HepG2 (cell line): Measurements from ENCODE around the gene C16orf54. TPM values are rescaled to one million over a fixed set of nuclear protein-coding genes. Genes with fewer than 3 reads are reported as not detected.
A peak's percentile ranks its signal among the peaks of the same experiment; 100 is the strongest.

Source experiments
- CCDC6 ChIP-seq: sonication (generic); formaldehyde crosslinking; IDR thresholded peaks from 2 replicates; pipeline ENCODE4 v1.8.1; 2022; ENCODE audit warnings: mild to moderate bottlenecking, missing genetic modification reagents, moderate library complexity
- CHD2 ChIP-seq: IDR thresholded peaks from 2 replicates; pipeline ENCODE4 v1.6.1; 2011; ENCODE audit warnings: low read depth, low read length, improper control_type of control experiment
- FOSL1 ChIP-seq: sonication (generic); formaldehyde crosslinking; IDR thresholded peaks from 2 replicates; pipeline ENCODE4 v1.9.0; 2021; ENCODE audit warnings: missing genetic modification reagents, borderline replicate concordance
- KDM3A ChIP-seq: IDR thresholded peaks from 2 replicates; pipeline ENCODE4 v1.6.1; 2018; ENCODE audit warnings: low read depth, missing compliant biosample characterization
- LCORL ChIP-seq, 2 experiments: fragments of 450-650 bp in 1 of 2; sonication (generic) in 1 of 2; formaldehyde crosslinking in 1 of 2; IDR thresholded peaks; 2 replicates each; pipeline versions ENCODE4 v1.5.0 to v1.6.1; 2017 to 2020; ENCODE audit warnings: antibody characterized with exemption in 1 of 2, missing genetic modification reagents in 1 of 2
- MED8 ChIP-seq: sonication (generic); formaldehyde crosslinking; IDR thresholded peaks from 2 replicates; pipeline ENCODE4 v1.8.1; 2023; ENCODE audit warnings: mild to moderate bottlenecking, missing genetic modification reagents; ENCODE audit not compliant: insufficient replicate concordance
- PLRG1 ChIP-seq: fragments of 450-650 bp; conservative IDR thresholded peaks from 2 replicates; pipeline ENCODE4 v1.6.1; 2016
- POGZ ChIP-seq: sonication (generic); formaldehyde crosslinking; IDR thresholded peaks from 2 replicates; pipeline ENCODE4 v1.4.0; 2020; ENCODE audit warnings: mild to moderate bottlenecking, missing genetic modification reagents
- REL ChIP-seq: sonication (generic); formaldehyde crosslinking; conservative IDR thresholded peaks from 2 replicates; pipeline ENCODE4 v1.8.0; 2022; ENCODE audit warnings: mild to moderate bottlenecking, missing genetic modification reagents, moderate library complexity
- SRSF9 ChIP-seq: fragments of 200-400 bp; formaldehyde crosslinking; IDR thresholded peaks from 2 replicates; pipeline ENCODE4 v1.6.1; 2018; ENCODE audit warnings: borderline replicate concordance, mild to moderate bottlenecking, low read depth, low read length; ENCODE audit not compliant: insufficient read depth, poor library complexity, severe bottlenecking
- TAF1 ChIP-seq: sonication (generic); formaldehyde crosslinking; IDR thresholded peaks from 2 replicates; pipeline ENCODE4 v1.4.0; 2020; ENCODE audit warnings: missing genetic modification reagents
- ZNF143 ChIP-seq: sonication (generic); formaldehyde crosslinking; IDR thresholded peaks from 2 replicates; pipeline ENCODE4 v1.4.0; 2020; ENCODE audit warnings: missing genetic modification reagents
- ZNF180 ChIP-seq: sonication (generic); formaldehyde crosslinking; IDR thresholded peaks from 2 replicates; pipeline ENCODE4 v1.4.0; 2020; ENCODE audit warnings: low read depth, missing genetic modification reagents, borderline replicate concordance
- ZNF205 ChIP-seq: IDR thresholded peaks from 2 replicates; pipeline ENCODE4 v1.6.1; 2018; ENCODE audit warnings: missing biosample characterization, missing genetic modification reagents
- ZNF234 ChIP-seq: sonication (generic); formaldehyde crosslinking; conservative IDR thresholded peaks from 2 replicates; pipeline ENCODE4 v1.5.1; 2020; ENCODE audit warnings: mild to moderate bottlenecking, missing genetic modification reagents
- ZNF430 ChIP-seq: sonication (generic); formaldehyde crosslinking; IDR thresholded peaks from 2 replicates; pipeline ENCODE4 v1.9.0; 2021; ENCODE audit warnings: mild to moderate bottlenecking, missing genetic modification reagents
- ZNF572 ChIP-seq: sonication (generic); formaldehyde crosslinking; IDR thresholded peaks from 2 replicates; pipeline ENCODE4 v1.5.1; 2020; ENCODE audit warnings: mild to moderate bottlenecking, missing genetic modification reagents
- ZNF616 ChIP-seq: sonication (generic); formaldehyde crosslinking; IDR thresholded peaks from 2 replicates; pipeline ENCODE4 v1.5.0; 2020; ENCODE audit warnings: low read depth, mild to moderate bottlenecking, missing genetic modification reagents
- ZNF766 ChIP-seq: sonication (generic); formaldehyde crosslinking; IDR thresholded peaks from 2 replicates; pipeline ENCODE4 v1.5.0; 2020; ENCODE audit warnings: missing genetic modification reagents, borderline replicate concordance
- polyA plus RNA-seq, 8 experiments: library from polyadenylated mRNA; depleted of rRNA in 3 of 8; stranded (reverse) in 7 of 8; unstranded in 1 of 8; fragments of >200 nt; fragmentation: Illumina TruSeq in 4 of 8; extraction: Trizol in 4 of 8; gene quantifications; 2 replicates each; pipeline versions ENCODE4 v1.2.1 to v1.2.3, GENCODE V29; 2011 to 2016; ENCODE audit warnings: low read depth in 4 of 8, missing spikeins in 1 of 8, mixed read lengths in 1 of 8; ENCODE audit not compliant: insufficient read depth in 1 of 8
- total RNA-seq, 5 experiments: library from RNA; depleted of rRNA; stranded (reverse); fragments of >200 nt; fragmentation: Illumina TruSeq; extraction: Trizol; gene quantifications; 2 replicates each; pipeline ENCODE4 v1.2.3, GENCODE V29; 2016; ENCODE audit warnings: low read depth in 1 of 5
- TF ChIP-seq, protein P1 (sequence below): sonication (generic); formaldehyde crosslinking; IDR thresholded peaks from 2 replicates; pipeline ENCODE4 v1.4.0; 2020; ENCODE audit warnings: low read depth, missing genetic modification reagents
- TF ChIP-seq, protein P2 (sequence below): sonication (generic); formaldehyde crosslinking; IDR thresholded peaks from 2 replicates; pipeline ENCODE4 v1.5.0; 2020; ENCODE audit warnings: mild to moderate bottlenecking, missing genetic modification reagents, borderline replicate concordance
- TF ChIP-seq, protein P3 (sequence below): sonication (generic); formaldehyde crosslinking; IDR thresholded peaks from 2 replicates; pipeline ENCODE4 v1.5.0; 2020; ENCODE audit warnings: missing genetic modification reagents

The C16orf54 gene
- total and polyA plus RNA-seq, 2 of the 13 experiments (the other 11 are each of a cell fraction or from before 2014, with no cell fraction given) = not detected

- TF ChIP-seq, protein P1, sequence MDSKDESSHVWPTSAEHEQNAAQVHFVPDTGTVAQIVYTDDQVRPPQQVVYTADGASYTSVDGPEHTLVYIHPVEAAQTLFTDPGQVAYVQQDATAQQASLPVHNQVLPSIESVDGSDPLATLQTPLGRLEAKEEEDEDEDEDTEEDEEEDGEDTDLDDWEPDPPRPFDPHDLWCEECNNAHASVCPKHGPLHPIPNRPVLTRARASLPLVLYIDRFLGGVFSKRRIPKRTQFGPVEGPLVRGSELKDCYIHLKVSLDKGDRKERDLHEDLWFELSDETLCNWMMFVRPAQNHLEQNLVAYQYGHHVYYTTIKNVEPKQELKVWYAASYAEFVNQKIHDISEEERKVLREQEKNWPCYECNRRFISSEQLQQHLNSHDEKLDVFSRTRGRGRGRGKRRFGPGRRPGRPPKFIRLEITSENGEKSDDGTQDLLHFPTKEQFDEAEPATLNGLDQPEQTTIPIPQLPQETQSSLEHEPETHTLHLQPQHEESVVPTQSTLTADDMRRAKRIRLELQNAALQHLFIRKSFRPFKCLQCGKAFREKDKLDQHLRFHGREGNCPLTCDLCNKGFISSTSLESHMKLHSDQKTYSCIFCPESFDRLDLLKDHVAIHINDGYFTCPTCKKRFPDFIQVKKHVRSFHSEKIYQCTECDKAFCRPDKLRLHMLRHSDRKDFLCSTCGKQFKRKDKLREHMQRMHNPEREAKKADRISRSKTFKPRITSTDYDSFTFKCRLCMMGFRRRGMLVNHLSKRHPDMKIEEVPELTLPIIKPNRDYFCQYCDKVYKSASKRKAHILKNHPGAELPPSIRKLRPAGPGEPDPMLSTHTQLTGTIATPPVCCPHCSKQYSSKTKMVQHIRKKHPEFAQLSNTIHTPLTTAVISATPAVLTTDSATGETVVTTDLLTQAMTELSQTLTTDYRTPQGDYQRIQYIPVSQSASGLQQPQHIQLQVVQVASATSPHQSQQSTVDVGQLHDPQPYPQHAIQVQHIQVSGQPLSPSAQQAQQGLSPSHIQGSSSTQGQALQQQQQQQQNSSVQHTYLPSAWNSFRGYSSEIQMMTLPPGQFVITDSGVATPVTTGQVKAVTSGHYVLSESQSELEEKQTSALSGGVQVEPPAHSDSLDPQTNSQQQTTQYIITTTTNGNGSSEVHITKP (CRISPR knock-in tag) = 0 out of 2 replicates have a peak, but pooled peaks have one; percentile 43
- TF ChIP-seq, protein P2, sequence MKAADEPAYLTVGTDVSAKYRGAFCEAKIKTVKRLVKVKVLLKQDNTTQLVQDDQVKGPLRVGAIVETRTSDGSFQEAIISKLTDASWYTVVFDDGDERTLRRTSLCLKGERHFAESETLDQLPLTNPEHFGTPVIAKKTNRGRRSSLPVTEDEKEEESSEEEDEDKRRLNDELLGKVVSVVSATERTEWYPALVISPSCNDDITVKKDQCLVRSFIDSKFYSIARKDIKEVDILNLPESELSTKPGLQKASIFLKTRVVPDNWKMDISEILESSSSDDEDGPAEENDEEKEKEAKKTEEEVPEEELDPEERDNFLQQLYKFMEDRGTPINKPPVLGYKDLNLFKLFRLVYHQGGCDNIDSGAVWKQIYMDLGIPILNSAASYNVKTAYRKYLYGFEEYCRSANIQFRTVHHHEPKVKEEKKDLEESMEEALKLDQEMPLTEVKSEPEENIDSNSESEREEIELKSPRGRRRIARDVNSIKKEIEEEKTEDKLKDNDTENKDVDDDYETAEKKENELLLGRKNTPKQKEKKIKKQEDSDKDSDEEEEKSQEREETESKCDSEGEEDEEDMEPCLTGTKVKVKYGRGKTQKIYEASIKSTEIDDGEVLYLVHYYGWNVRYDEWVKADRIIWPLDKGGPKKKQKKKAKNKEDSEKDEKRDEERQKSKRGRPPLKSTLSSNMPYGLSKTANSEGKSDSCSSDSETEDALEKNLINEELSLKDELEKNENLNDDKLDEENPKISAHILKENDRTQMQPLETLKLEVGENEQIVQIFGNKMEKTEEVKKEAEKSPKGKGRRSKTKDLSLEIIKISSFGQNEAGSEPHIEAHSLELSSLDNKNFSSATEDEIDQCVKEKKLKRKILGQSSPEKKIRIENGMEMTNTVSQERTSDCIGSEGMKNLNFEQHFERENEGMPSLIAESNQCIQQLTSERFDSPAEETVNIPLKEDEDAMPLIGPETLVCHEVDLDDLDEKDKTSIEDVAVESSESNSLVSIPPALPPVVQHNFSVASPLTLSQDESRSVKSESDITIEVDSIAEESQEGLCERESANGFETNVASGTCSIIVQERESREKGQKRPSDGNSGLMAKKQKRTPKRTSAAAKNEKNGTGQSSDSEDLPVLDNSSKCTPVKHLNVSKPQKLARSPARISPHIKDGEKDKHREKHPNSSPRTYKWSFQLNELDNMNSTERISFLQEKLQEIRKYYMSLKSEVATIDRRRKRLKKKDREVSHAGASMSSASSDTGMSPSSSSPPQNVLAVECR (CRISPR knock-in tag) = peak; percentile 49; the same call in 1 of the 2 replicates
- TF ChIP-seq ZNF430 (CRISPR knock-in tag) (no peak; the same call in 1 of the 2 replicates), ZNF205 (CRISPR knock-in tag) (no peak), ZNF766 (CRISPR knock-in tag) (no peak), CCDC6 (CRISPR knock-in tag) (no peak), POGZ (peak; percentile 75), ZNF143 (CRISPR knock-in tag) (no peak), LCORL (IDR thresholded peaks at IDR 0.05) (no peak), LCORL (CRISPR knock-in tag; IDR thresholded peaks at IDR 0.05) (no peak), FOSL1 (CRISPR knock-in tag) (no peak), SRSF9 (no peak), CHD2 (no peak), ZNF234 (CRISPR knock-in tag) (no peak), MED8 (no peak), ZNF572 (CRISPR knock-in tag) (no peak), ZNF180 (CRISPR knock-in tag) (no peak), KDM3A (CRISPR knock-in tag) (peak; percentile 78), REL (CRISPR knock-in tag) (no peak), TAF1 (peak; percentile 34; the same call in 1 of the 2 replicates), PLRG1 (no peak), ZNF616 (CRISPR knock-in tag) (0 out of 2 replicates have a peak, but pooled peaks have one; percentile 58)
- TF ChIP-seq, protein P3, sequence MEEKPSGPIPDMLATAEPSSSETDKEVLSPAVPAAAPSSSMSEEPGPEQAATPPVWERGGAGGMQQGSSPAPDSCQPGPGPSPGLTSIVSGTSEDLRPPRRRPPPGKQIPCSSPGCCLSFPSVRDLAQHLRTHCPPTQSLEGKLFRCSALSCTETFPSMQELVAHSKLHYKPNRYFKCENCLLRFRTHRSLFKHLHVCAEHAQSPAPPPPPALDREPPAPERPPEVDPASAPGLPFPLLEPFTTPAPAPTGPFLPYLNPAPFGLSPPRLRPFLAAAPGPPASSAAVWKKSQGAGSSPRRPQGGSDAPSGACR (CRISPR knock-in tag) = no peak
Measured at GRCh38 chr16:29784901-29785500, 39.2 kb upstream of the C16orf54 start (continued).
